8988T (cell line): ENCODE measurements around the gene PCSK6.
A peak's percentile ranks its signal among the peaks of the same experiment; 100 is the strongest.

Source experiments
- DNase-seq: peaks from one replicate; pipeline ENCODE4 v3.0.0; 2011

Gene PCSK6

DNA sequence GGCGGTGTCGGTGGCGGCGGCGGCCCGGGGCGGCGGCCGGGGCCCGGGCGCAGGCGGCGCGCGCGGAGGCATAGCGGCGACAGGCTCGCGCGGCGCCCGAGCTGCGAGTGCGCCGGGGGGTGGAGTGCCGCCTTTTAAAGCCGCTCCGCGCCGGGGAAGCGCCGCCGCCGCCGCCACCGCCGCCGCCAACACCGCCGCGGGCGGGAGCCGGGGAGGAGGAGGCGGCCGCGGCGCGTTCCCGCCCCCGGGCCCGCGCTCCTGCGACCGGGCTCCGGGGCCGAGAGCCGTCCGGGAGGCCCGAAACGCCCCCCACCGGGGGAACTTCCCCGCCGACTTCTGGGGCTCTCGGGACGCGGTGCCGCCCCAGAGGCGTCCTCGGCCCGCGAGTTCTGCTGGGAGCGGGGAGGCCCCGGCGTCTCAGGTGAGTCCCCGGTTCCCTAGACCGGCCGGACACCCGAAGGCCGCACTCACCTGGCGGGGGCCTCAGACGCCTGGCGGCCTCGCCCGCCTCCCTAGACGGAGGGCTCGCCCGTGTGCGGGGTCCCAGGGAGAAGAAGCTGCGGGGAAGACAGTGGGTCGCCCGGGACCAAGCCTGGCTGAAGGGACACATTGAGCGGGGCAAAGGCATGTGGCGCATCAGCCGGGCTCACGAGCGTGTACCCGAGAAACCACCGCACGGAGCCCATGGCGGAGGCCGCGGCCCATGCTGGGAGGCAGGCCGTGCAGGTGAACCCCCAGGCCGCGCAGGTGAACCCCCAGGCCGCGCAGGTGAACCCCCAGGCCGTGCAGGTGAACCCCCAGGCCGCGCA, at the start of gene PCSK6:
Gene PCSK6, minus strand, starts transcription at position 109 of the 809 bp plus-strand sequence. Its CDS starts 37 bp downstream, at position 72.
- peak; percentile 78 for DNase-seq

DNA sequence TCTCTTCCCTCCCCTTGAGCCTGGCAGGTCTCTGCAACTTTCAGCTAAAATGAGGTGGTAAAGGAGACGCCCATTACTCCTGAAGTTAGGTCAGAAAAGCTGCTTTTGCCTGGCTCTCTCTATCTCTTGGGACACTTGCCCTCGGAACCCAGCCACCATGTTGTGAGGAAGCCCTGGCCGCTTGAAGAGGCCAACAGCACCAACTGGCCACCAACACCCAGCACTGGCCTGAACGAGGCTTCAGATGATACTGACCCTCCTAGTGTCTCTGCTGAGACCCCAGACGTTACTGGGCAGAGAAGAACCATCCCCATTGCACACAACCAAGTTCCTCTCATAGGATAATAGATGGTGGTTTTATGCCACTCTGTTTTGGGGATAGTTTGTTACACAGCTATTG, 49.5 kb upstream of the PCSK6 start:
- no peak for DNase-seq

DNA sequence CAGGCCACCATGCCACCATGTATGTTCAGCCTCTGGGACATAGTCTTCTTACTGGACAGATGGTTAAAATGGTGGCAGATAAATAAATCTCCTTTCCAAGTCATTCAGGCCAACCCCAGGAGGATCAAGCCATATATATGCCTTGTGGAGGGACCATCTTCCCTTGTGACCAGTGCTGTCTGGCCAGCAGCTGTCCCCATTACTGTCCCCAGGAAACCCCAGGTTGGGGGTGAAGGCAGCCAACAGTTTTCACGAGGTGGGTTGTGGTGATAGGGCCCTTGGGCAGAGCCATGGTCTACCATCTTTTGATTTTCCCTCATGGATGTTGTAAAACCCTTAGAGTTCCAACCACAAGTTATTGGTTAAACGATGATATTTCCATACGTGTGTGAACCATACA, 48.7 kb upstream of the PCSK6 start:
- DNase-seq = no peak

DNA sequence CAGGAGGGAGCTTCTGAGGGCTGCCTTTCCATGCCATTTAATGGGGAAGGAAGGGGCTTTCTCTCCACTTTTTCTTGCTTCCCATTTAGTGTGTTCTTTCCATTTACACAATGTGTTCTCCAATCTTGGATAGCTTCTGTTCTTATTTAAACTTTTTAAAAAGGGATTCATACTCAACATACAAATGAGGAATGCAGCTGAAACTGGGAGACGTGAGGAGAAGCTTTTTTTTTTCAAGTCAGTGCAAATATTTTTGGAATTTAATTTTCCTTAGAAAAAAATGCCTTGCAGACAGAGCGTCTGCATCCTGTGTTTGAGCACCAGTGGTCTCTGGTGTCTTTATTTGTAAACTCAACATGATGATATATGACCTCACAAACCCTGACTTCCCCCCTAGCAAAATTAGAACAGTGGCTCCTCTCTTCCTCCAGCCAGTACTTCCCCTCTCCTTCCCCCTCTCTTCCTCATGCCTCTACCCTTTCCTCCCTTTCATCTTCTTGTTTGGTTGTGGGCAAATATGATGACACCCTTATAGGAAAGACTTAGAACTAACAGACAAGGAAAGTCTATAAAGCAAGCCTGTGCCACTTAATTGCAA, 48.1 kb upstream of the PCSK6 start:
- no peak for DNase-seq

GRCh38 chr15:101536875-101537405, 47.4 kb upstream of the PCSK6 start:
- DNase-seq = no peak

DNA sequence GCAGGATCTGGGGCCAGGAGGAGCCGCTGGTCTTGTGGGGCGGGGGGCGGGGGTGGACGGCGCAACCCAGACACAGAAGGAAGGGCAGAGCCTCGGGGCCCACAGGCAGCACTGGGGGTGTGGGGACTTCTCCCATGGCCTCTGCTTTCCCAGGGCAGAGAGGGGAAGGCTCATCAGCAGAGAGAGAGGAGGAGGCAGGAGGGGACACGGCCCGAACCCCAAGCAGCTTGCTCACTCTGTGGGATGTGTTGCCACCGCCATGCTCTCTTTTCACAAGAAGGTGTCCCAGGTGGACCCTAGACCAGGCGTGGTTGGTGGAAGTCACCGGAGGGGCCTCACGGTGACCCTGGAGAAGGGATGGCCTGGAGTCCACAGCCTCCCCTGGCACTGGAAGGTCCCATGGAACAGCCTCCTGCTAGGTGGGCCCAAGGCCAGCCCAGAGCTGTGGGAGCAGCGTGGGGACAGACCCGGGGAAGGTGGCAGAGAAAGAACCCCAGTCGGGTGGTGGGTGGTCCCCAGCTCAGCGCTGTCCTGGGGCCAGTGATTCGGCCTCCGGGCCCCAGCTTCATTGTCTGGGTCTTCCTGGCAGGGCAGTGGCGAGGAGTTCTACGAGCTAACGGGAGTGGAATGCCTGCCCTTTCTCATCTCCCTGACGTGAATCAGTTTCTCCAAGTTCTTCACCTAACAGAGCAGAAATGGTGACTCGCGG, 46.8 kb upstream of the PCSK6 start:
- no peak for DNase-seq

DNA sequence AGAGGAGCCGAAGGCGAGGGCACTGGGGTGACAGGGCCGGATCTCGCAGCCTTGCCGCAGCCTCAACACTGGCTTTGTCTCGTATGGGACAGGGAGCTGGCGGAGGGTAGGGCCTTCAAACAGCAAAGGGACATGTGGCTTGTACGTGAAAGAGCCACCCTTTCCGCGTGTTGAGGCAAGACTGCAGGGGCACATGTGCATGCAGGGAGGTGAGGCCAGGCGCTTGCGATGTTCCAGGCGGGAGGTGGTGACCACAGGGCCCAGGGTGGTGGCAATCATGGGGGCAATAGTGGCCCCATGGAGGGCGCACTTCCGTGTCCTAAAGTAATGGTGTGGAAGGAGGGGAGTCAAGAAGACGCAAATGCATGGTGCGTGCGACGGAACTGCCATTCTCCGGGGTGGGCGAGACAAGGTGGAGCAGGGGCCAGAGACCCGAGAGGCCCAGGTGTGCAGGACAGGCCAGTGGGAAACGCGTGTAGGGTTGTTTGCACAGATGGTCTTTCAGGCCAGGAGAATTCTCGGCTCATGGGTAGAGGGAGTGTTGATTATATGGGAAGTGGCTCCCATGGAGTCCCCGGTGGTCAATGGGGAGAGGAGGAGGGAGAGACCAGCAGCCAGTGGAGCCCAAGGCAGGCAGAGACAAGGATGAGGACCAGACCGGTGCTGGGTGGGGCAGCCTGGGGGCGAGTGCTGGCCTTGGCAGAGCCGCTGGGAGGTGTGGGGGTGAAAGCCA, 45.8 kb upstream of the PCSK6 start:
- no peak for DNase-seq

DNA sequence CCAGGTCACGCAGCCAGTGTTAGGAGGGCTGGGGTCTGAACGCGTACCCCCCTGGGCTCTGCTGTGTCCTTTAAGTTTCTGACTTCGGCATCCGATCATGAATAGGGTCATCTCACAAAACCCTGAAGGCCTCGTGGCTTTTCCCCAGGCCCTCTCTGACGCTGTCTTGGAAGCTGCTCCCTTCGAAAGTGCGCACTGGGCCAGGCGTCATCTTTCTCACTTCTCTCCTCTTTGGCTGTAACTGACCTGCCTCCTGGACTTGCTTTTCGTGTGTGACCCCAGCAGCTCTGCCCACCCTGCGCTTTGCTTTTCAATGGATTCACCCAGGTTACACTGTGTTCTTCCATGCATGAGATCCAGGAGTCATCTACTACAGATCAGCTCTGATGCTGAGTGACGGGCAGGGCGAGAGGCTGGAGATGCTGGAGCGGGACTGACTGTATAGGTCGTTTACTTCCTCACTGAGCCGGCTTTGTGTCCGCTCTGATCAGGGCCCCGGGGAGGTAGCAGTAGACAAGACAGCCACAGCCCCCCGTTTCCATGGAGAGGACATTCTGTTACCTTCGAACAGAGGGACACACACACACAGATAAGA, 45.0 kb upstream of the PCSK6 start:
- DNase-seq = no peak

DNA sequence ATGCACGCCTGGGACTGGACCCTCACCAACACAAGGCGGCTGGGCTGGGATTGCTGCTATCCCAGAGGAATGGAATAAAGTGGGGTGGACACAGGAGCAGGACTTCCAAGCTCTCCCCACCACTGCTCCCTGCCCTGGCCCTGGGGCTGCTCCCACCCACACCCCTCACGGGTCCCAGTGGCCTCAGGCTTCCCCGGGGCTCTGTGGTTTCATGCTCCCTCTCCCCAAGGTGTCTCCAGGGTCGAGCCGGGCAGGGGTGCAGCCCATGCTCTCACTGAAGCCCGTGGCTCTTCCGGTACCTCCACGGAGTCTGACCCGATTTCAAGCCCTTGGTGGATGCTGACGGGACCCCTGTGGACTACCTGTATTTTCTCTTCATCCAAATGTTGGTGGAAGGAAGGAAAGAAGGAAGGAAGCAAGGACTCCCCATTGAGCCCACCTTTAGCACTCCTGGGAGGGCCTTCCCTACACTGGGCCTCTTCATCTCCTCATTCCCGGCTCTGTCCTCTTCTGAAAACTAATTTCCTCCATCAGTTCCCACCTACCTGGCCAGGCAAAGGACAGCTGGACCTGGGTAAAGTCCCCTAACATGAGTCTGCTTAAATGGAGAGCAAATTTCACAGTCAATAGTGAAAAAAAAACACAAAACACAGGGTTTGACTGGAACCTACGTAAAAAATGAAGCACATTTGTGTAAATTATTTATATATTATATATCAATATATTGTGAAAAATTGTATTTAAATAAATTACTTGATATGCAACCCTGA, 44.0 kb upstream of the PCSK6 start:
- no peak for DNase-seq

DNA sequence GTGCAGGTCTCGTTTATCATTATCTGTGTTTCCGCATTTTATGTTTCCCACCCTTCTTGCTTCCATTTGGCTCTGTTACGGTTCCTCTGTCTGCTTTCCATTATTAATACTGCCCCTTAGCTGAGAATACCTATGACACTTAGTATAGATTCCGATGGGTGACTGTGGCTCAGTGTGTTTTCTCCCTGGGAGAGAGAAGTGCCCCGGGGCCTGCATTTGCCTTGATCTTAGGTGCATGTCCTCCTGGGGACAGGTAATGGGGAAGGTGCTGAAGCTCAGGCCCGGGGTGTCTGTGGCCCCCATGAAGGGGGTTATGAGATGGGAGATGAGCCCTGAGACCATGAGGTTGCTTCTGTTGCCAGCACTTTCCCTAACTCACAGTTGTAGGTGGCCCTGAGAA, 43.4 kb upstream of the PCSK6 start:
- no peak for DNase-seq

DNA sequence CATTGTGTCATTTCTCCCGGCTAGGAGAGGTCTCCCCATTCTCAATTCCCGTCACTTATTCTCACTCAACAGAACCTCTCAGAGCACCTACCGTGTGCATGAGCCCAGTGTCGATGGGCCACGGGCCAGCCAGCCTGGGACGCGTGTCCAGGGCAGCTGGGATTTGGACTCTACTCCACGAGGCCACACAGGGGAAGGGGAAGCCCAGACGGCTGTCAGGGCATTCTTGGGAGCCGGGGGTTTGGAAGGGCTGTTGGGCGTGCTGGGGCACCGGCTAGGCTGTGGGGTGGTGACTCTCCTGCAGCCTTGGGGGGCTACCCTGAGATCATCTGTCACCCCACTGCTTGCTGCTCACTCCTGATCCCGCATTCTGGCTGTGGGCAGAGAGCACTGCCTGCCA, 41.7 kb upstream of the PCSK6 start:
- no peak for DNase-seq

- no peak for DNase-seq
These were observed 40.9 kb upstream of the PCSK6 start for GRCh38 chr15:101530224-101530958.

- DNase-seq = no peak
These were observed 39.4 kb upstream of the PCSK6 start for GRCh38 chr15:101528917-101529299.

GRCh38 chr15:101528108-101528916, 38.8 kb upstream of the PCSK6 start:
- no peak for DNase-seq

- no peak for DNase-seq
These were observed 37.4 kb upstream of the PCSK6 start for GRCh38 chr15:101526890-101527289.

GRCh38 chr15:101526442-101526841, 36.9 kb upstream of the PCSK6 start:
- DNase-seq = no peak

- no peak for DNase-seq
These were observed 36.5 kb upstream of the PCSK6 start for GRCh38 chr15:101526021-101526420.

GRCh38 chr15:101525087-101525669, 35.7 kb upstream of the PCSK6 start:
- no peak for DNase-seq

- no peak for DNase-seq
These were observed 34.0 kb upstream of the PCSK6 start for GRCh38 chr15:101523560-101523940.
